HG03565 (cell line): ENCODE measurements around the gene OSTF1.

ENCODE experiments used
- ATAC-seq: cut with Tn5 transposase; IDR thresholded peaks from one replicate; pipeline ENCODE4 v1.9.1; 2021; ENCODE audit warnings: mild to moderate bottlenecking, moderate library complexity; ENCODE audit not compliant: unreplicated experiment

Gene OSTF1

DNA sequence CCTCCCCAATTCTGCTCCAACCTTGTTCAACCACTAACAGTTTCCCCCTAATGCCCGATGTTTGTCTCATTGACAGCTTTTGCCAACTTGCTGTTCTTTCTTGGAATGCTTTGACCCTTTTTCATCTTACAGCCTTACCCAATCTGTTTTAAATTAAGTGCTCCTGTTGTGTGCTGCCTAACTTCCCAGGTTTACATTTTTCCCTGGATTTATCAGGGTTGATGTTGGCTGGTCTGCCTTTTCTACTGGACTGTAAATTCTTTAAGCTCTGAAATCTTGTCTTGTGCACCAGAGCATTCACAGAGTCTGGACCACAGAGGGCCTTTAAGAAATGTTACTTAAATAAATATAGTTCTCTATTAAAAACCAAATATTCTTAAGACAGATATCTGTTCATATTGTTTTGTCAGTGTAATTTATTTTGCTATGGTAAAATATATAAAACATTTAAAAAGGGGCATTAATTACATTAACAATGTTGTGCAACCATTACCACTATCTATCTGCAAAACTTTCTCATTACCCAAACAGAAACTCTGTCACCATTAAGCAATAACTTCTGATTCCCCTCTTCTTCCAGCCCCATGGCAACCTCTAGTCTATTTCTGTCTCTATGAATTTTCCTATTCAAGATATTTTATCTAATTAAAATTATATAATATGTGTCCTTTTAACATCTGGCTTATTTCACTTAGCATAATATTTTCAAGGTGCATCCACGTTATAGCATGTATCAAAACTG is 73.0 kb downstream of the OSTF1 start:
- ATAC-seq = no peak

GRCh38 chr9:75163764-75164163 is 75.5 kb downstream of the OSTF1 start:
- ATAC-seq = no peak

DNA sequence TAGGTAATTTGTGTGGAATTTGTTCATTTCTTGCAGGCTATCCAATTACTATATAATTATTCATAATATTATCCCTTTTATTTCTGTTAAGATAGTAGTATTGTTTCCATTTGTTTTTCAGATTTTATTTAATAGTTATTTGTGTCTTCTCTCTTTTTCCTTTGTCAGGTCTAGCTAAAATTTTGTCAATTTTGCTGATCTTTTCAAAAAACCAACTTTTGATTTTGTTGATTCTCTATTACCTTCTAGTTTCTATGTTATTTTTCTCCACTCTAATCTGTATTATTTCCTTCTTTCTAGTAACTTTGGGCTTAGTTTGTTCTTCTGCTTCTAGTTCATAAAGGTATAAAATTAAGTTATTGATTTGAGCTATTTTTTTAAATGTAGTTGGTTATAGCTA is 76.3 kb downstream of the OSTF1 start:
- no peak for ATAC-seq

DNA sequence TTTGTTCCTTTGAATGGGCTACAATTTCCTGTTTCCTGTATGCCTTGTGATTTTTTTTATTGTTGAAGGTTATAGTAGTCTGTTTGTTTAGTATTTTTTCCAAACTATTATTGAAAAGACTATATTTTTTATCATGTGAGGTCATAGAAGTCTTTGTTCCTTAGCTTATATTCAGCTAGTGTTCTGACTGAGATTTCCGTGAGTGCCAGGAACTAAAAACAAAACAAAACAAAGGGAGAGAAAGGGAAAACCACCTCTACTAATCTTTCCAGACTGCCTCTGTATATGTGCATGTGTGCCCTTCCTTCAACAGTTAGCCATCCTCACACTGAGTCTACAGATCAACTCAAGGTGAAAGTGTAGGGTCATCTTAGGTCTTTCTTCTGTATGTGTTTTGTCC is 79.0 kb downstream of the OSTF1 start:
- no peak for ATAC-seq

DNA sequence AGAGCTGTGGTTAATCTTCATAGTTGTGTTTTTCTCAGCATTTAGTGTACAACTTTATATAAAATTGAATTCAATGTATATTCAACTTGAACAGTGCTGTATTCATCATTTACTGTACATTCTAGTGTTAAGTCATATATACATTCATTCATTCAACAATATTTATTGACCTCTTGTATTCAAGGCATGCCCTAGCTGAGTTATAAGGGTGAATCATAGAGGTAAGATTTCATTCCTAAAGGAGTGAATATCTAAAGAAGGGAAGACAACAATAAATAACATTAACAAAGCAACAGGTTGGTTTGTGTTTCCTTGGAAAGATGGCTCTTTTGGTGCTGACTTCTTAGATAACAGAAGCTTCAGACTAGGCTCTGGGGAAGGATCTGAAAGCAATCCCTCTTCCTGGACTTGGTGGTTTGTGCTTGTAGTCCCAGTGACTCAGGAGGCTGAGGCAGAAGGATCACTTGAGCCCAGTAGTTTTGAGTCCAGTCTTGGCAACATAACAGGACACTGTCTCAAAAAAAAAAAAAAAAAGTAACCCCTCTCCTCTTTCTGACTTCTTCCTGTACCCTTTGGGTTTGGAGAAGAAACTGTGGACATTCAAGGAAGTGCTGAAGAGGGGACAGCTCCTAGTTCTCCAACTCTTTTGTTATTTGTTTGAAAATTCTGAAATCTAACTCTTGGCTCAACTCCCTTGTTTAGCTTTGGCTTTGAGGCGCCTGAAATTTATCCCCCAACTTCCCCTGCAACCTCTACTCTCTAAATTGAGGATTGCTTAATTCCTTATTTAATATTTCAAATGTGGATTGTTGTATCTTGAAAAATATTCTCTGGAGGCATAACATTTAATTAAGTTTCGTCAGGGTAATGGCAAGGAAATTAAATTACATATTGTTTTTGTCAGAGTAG is 80.2 kb downstream of the OSTF1 start:
- no peak for ATAC-seq

GRCh38 chr9:75169623-75170022 is 81.3 kb downstream of the OSTF1 start:
- no peak for ATAC-seq

DNA sequence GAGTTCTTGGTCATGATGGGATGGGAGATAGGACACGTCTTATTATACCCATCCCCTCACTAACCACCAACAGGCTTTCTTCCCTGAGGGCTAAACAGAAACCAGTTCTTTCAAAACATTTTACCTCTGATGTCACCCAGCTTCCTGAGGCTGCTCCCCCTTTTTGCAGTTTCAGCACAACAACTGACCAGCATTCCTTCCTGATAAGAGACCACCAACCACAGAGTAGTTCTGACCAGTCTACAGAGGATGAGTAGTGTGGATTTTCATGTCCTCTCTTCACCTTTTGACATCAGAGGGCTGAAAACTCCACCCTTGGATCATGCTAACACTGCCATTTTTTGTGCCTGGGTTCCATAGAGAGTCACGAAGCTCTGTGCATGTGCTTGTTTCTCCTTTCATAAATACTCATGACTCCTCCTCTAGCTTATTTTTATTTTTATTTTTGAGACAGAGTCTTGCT is 82.6 kb downstream of the OSTF1 start:
- ATAC-seq = no peak

- no peak for ATAC-seq
Measured at GRCh38 chr9:75175395-75175794, 87.1 kb downstream of the OSTF1 start.

GRCh38 chr9:75176037-75176436 is 87.7 kb downstream of the OSTF1 start:
- ATAC-seq = no peak

DNA sequence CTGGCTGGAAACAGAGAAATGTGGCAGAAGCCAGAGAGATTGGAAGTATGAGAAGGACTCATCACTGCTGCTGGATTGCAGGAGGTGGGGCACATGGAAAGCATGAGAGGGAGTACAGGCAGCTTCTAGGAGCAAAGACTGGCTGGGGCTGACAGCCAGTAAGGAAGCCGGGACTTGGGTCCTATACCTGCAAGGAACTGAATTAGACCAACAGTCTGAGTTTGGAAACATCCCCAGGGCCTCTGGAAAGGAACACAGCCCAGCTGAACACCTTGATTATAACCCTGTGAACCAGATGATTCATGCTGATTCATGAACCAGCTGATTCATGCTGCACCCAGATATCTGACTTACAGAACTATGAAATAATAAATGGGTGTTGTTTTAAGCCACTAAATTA is 93.4 kb downstream of the OSTF1 start:
- ATAC-seq = no peak

GRCh38 chr9:75183306-75183705 is 95.0 kb downstream of the OSTF1 start:
- ATAC-seq = no peak

GRCh38 chr9:75184471-75184870 is 96.2 kb downstream of the OSTF1 start:
- ATAC-seq = no peak

DNA sequence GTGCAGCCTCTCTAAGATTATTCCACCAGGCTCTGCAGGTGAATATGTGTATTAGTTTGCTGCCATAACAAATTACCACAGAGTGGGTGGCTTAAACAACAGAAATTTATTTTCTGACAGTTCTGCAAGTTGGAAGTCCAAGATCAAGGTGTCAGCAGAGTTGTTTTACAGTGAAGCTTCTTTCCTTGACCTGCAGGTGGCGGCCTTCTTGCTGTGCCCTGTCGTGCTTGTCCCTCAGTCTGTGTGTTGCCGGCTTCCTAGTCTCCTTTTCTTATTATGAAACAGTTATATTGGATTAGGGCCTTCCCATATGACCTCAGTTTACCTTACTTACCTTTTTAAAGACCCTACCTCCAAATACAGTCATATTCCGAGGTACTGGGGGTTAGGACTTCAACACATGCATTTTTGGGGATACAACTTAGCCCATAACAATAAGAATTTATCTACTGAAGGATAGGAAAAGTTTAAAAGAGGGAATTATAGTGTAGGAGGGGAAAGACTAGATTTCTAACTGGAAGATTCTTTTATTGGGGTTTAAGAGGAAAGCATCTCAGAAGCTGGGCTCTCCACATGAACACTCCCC is 97.4 kb downstream of the OSTF1 start:
- ATAC-seq = peak; percentile 77

DNA sequence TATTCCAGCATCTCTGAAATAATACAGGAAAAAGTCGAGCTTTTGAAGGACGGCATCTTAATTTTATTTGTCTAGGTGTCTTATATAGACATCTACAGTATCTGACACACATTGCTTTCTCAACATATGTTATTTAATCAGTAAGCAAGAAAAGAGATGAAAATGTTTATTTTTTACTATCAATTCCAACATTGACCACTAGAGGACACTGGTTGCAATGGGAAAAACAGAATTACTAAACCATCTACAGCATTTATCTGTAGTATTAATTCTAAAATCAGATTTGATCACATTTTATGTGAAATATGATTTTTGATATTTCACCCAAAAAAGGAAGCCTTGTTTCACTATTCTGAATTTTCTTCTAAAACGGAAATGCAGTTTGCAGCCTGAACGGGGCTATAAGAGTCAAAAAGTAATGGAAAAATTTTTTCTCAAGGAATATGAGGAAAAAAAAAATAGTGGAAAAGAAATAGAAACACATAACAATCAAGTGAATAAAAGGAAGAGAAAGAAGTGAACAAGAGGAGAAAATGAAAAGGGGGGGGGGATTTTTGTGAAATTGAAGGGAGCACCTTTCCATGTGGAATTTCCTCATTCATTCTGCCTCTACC is 98.6 kb downstream of the OSTF1 start:
- no peak for ATAC-seq

- ATAC-seq = no peak
Measured at GRCh38 chr9:75188756-75189155, 100.4 kb downstream of the OSTF1 start.

GRCh38 chr9:75190762-75191161 is 102.4 kb downstream of the OSTF1 start:
- no peak for ATAC-seq
